ENCODE results near the gene BRF1. TPM values are rescaled to one million over a fixed set of nuclear protein-coding genes. Genes with fewer than 3 reads are reported as not detected.

The BRF1 gene
- total and polyA plus RNA-seq, 3 donors from 2014 or later: 30.3 to 112 (median 95.3) TPM

- no peaks in the 10 kb centered on the region for H3K27me3 ChIP-seq
- no peak overlapping the region for H3K27ac ChIP-seq
- intact Hi-C loops (cut with DNase I; ENCODE audit: low total_unique reads): no loop called here
- DNase-seq: no peak
- H3K4me1 ChIP-seq: no peaks in the 10 kb centered on the region
- H3K36me3 ChIP-seq (ENCODE audit: low read depth, missing control alignments): no peaks in the 10 kb centered on the region
- no peaks in the 10 kb centered on the region for H3K9me3 ChIP-seq
- TF ChIP-seq POLR2A (IDR thresholded peaks at IDR 0.05) (no peak), CTCF (IDR thresholded peaks at IDR 0.05) (no peak)
- WGBS, 2 donors: 91% methylated on average over 18 of the region's 18 CpGs; no CpG with 5 or more reads in 1 of the 2 donors
- H3K4me3 ChIP-seq: no peak overlapping the region
These were observed 88.1 kb downstream of the BRF1 start for GRCh38 chr14:105212541-105213300.

GRCh38 chr14:105211758-105212089, 89.1 kb downstream of the BRF1 start:
- 80 to 91% methylated on average over 4 to 9 of the region's 9 CpGs for WGBS, 2 donors
- TF ChIP-seq CTCF (IDR thresholded peaks at IDR 0.05) (no peak), POLR2A (IDR thresholded peaks at IDR 0.05) (no peak)
- no peak overlapping the region for H3K4me3 ChIP-seq
- H3K9me3 ChIP-seq: no peaks in the 10 kb centered on the region
- intact Hi-C loops (cut with DNase I; ENCODE audit: low total_unique reads): no loop called here
- no peak for DNase-seq
- H3K36me3 ChIP-seq (ENCODE audit: low read depth, missing control alignments): no peaks in the 10 kb centered on the region
- H3K4me1 ChIP-seq: no peaks in the 10 kb centered on the region
- H3K27ac ChIP-seq: no peak overlapping the region
- no peaks in the 10 kb centered on the region for H3K27me3 ChIP-seq

GRCh38 chr14:105211086-105211757, 89.6 kb downstream of the BRF1 start:
- Histone ChIP-seq H3K27ac (no peak overlapping the region), H3K27me3 (no peaks in the 10 kb centered on the region), H3K9me3 (no peaks in the 10 kb centered on the region), H3K36me3 (ENCODE audit: low read depth, missing control alignments) (no peaks in the 10 kb centered on the region), H3K4me1 (no peaks in the 10 kb centered on the region), H3K4me3 (no peak overlapping the region)
- 89 to 94% methylated on average over 8 to 23 of the region's 23 CpGs for WGBS, 2 donors
- TF ChIP-seq CTCF (IDR thresholded peaks at IDR 0.05) (no peak), POLR2A (IDR thresholded peaks at IDR 0.05) (no peak)
- no peak for DNase-seq
- intact Hi-C loops (cut with DNase I; ENCODE audit: low total_unique reads): no loop called here

- peaks cover 5% of the 10 kb centered on the region for H3K4me1 ChIP-seq
- TF ChIP-seq POLR2A (IDR thresholded peaks at IDR 0.05): no peak
- no peak for TF ChIP-seq CTCF (IDR thresholded peaks at IDR 0.05)
- intact Hi-C loops (cut with DNase I; ENCODE audit: low total_unique reads): no loop called here
- H3K27ac ChIP-seq: no peak overlapping the region
- no peaks in the 10 kb centered on the region for H3K9me3 ChIP-seq
- no peak for DNase-seq
- H3K27me3 ChIP-seq: no peaks in the 10 kb centered on the region
- H3K36me3 ChIP-seq (ENCODE audit: low read depth, missing control alignments): no peaks in the 10 kb centered on the region
- 81 to 97% methylated on average over 9 to 30 of the region's 30 CpGs for WGBS, 2 donors
- no peak overlapping the region for H3K4me3 ChIP-seq
These were observed 90.4 kb downstream of the BRF1 start for GRCh38 chr14:105210266-105211025.

Data from testis (tissue), 3 donors.